NCI-H69 (cell line): ENCODE measurements around the gene PIAS2.
A peak's percentile ranks its signal among the peaks of the same experiment; 100 is the strongest.
"Not testable (repeated sequence)": the region's sequence is repeated elsewhere in the genome, so short reads cannot be mapped to it uniquely, and the experiment has no call there.

Experiments
- DNase-seq: peaks from one replicate; lab custom pipeline; 2025; lab: John Stamatoyannopoulos, UW

PIAS2 gene, protein sequence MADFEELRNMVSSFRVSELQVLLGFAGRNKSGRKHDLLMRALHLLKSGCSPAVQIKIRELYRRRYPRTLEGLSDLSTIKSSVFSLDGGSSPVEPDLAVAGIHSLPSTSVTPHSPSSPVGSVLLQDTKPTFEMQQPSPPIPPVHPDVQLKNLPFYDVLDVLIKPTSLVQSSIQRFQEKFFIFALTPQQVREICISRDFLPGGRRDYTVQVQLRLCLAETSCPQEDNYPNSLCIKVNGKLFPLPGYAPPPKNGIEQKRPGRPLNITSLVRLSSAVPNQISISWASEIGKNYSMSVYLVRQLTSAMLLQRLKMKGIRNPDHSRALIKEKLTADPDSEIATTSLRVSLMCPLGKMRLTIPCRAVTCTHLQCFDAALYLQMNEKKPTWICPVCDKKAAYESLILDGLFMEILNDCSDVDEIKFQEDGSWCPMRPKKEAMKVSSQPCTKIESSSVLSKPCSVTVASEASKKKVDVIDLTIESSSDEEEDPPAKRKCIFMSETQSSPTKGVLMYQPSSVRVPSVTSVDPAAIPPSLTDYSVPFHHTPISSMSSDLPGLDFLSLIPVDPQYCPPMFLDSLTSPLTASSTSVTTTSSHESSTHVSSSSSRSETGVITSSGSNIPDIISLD

DNA sequence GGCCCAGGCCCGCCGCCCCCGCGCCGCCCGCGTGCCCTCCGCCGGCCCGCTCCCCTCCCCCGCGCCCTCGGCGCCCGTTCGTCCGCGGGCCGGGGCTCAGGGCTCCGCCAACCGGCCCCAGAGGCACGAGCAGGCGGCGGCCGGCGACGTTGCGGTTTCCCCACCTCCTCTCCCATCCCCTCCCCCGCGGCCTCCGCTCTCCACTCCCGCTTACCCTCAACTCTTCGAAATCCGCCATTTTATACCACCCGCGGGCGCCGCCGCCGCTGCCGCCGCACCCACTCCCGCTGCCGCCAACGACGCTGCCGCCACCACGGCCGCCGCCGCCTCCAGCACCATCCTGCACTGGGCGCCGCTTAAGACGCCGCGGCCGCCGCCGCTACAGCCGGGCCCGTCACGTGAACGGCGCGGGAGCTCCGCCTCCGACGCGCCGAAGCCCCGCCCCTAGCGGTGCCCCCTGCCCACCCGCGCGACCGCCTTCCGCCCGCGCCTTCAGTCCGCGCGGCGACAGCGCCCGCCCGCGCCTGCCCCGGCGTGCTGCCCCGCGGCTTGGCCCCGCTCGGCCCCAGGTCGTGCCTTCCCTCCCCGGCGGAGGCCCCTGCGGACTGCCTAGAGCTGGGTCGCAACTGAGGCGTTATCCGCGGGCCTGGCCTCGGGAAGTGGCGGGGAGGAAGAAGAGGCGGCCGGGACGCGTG is at the start of gene PIAS2, which contains the start of gene KATNAL2:
Gene PIAS2, minus strand, starts transcription at position 400 of the 695 bp plus-strand sequence. Its CDS starts 162 bp downstream, at position 238.
Gene KATNAL2, plus strand, starts transcription at position 495 of the 695 bp plus-strand sequence. CDS start 29,271 bp downstream, outside the sequence.
- DNase-seq = peak; percentile 98

DNA sequence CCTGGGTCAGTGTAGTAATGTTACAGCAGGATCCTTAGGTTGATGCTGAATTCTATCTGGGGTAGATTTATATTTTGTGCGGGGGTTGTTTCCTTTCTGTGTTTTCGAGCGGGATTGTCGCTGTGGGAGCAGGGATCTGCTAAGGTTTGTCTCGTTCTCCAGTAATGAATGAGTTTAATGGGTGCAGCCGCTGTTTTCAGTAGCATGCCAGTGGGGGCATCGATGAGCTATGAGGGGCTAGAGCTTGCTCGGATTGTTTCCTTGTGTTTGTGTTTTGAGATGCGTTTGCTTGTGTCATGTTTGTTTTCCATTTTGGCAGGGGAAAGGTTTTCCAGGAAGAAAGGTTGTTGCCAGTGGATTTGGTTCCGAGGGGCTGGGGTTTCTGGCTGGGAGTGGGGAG is 49.0 kb upstream of the PIAS2 start:
- not testable (repeated sequence) for DNase-seq

DNA sequence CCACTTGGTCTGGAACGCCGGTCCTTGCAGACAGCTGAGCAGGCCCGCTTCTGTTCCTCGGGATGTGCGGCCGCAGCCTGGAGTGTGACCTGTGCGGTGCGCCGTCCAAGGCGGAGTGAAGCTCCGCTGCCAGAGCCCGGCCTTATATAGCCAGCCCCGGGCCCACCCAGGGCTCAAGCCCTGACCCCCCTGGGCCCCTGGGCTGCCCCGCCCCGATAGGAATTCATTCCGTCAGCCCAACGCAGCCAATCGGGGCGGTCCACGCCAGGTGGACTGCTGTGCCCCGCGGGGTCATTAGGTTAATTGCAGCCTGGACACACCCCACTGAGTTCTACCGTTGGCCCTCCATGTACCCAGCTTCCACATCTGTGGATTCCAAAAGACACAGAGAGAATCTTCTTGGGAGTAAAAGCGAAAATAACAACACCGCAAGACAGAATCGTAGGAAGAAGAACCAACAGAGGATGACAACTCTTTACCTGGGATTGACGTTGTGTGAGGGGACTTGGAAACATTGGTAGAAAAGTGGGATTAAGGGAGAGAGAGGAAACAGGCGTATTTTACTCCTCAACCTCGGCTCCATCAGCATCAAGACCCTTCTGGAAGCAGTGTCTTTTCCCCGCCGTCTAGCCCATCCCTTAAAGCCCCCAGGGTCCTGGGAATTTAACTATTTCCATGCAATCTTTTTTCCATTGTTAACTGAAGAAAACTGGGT is 47.4 kb upstream of the PIAS2 start:
- not testable (repeated sequence) for DNase-seq

DNA sequence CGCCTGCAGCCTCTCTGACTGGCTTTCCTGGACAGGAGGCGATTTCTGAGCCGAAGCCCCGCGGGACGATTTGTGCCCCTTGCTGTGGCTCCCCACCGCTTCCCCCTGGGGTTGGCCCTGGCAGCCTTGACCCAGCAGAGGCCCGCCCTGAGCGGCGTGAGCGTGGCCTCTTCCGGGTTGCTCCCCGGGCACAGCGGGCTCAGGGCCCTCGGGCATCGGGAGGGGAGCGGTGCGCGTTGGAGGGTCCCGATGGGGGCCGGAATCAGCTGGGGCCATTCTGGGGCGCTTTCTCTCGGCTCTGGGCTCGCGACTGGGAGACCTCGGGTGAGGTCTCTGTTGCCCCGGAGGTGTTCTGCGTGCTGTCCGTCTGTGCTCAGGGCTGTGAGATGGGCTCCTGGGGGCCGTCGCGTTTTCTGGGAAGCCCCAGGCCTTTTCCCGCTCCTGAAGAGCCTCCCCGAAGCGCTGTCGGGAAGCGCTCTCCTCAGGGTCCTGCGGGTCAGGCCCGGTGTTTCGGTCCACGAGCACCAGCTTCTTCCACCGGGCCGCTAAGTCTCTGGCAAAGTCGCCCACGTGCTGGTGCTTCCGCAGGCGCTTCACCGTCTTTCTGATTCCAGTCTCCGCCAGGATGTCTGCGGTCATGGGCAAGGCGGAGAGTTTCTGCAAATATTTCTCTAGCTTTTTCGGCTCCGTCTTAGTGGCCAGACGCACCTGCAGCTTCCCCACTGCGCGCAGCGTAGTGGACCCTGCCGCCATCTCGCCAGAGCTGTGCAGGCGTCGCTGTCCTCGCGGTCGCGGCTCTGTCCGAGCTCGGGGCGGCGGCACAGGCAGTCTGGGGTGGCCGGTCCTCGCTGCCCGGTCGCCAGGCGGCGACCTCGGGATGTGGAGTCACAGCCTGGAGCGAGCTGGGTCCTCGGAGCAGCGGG is 46.6 kb upstream of the PIAS2 start:
- not testable (repeated sequence) for DNase-seq

DNA sequence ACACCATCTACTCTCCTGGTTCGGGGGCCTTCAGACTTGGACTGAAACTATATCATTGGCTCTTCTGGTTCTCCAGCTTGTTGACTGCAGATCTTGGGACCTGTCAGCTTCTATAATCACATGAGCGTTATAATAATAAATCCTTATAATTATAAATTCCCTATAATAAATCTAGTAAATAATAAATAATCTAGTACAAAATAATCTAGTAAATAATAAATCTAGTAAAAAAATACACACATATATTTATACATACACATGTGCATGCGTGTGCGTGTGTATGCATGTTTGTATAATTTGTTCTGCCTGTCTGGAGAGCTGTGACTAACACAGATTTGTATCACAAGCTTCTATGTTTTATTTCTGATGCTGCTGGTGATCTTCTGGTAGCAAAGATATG is 40.9 kb upstream of the PIAS2 start:
- no peak for DNase-seq

DNA sequence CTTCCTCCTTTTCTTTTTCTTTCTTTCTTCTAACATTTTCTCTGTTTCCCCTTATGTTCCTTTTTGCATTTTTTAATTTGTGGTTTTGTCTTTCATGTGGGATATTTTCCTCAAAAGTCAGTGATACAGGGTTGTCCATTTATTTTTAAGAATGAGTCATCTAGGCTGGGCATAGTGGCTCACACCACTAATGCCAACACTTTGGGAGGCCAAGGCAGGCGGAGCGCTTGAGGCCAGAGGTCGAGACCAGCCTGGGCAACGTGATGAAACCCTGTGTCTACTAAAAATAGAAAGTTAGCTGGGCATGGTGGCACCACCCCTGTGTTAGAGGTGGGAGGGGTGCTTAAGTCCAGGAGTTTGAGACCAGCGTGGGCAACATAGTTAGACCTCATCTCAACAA is 35.9 kb upstream of the PIAS2 start:
- DNase-seq = no peak

DNA sequence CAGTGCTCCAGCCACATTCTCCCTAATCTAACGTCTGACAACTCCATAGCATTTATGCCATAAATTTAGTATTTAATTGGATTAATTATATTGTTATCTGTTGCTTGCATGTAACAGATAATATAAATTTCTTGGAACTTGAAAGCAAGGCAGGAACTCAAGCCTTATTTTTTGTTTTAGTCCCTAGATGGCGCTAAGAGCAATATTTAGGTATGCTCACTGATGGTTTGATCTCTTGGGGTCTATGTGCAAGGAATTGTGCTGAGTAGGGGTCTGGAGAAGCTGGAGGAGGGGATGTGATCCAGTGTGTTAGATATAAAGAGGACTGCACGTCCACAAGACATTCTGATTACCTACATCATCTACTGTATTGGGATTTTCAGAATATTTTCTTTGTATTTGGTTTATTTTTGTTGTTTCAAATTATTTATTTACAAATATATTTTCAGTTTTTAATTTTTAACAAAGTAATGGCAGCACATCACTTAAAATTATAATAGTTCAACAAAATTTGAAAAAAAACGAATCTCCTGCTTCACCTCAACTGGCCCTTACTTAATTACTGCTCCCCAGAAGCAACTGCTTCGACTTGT is 32.9 kb upstream of the PIAS2 start:
- DNase-seq = peak; percentile 68

DNA sequence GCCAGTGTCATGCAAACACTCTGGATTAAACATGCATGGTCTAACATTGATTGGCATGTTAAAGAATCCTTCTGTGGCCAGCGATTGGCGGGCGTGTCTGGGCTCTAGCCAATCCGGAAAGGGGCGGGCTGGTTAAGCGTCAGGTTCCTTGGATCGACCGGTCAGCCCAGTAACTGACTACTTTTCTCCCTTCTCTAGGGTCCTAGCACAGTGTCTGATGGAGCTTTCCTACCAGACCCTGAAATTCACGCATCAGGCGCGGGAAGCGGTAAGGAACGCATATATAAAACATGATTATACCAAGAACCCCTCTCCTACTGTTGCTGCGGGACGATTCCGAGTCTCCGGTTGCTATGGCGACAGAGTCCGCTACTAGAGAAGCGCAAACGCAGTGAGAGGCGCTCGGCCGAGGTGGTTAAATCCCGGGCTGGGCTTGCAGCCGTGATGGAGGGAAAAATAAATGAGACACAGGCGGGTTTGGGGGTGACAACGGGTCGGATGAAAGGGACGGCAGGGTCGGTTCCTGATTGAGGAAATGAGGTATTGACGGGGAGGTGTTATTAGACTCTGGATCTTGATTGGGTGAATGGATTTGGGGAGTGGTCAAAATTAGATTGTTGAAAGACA is 29.5 kb upstream of the PIAS2 start:
- peak; percentile 94 for DNase-seq

DNA sequence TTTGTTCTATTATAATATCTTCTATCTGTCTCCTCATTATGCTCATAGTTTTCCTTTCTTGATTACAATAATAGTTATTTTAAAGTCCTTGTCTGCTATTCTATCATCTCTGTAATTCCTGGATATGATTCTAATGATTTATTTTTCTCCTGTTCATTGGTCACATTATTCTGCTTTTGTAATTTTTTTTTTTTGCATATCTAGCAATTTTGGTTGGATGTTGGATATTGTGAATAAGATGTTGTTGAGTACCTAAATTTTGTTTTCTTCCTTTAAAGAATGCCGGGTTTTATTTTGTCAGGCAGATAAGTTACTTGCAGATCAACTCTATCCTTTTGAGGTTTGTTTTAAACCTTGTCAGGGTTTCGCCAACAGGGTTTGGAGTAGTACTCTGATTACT is 25.3 kb upstream of the PIAS2 start:
- DNase-seq = no peak

DNA sequence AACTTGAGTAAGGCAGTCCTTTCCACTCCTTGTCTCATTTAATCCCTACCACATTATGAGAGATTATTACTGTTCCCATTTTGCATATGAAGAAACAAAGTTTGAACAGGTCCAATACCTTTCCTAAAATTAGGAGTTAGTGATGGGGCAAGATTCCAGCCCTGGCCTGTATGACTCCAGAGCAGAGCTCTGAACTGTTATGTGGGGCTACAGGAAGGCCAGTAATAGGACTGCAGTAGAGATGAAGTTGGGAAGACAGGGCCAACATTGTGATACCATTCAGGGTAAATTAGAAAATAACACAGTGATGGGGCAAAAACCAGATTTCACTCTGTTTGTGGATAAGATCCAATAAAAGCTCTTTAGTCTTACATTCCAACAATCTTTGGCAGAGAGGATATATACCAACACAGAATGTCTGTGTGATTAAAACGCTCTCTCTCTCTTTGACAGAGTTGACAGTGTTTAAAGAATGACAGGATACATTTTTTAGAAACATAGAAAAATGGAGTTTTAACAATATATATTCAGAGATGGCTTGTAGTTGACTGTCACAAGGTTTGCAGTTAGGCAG is 22.8 kb upstream of the PIAS2 start:
- DNase-seq = no peak

DNA sequence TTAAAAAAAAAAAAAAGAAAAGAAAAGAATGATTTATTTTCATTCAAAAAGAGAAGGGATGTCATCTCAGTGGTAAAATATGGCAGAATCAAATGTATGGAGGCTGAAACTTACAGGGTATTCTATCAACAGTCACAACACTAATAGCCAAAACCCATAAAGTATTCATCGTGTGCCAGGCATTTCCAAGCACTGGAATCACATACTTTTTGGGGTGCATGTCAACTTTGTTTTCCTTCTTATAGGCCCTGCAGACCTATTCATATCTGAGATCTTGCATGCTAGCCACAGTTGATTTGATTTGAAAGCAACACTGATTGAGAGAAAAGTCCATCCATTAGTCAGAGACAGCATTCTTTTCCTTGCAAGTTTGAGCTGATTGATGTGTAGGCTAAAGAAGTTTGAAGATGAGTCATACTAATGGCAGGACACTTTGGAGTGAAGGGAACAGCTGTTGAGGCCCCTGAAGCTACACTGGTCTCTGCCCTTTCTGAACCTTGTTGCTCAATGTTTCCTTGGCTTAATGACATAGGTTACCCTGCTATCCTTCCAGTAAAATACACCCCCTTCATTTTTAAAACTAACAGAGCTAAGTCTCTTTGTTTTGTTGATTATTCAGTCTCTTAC is 22.1 kb upstream of the PIAS2 start:
- DNase-seq = no peak

DNA sequence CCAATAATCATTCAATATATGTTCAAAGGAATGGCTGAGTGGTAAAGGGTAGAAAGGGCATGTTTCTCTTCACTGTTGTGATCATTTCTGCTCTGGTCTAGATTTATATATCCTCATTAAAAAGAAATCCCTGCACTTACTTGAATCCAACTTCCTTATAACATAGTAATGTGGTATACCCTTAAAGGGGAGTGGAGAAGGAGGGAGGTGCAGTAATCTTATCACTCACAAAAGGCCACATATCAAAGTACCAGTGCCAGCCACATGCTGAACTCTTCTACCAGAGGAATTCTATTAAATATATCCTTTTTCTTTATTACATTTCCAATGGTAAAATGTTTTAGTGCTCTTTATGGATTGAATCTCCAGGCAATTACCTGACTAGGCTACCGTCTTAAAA is 3.3 kb upstream of the PIAS2 start:
- no peak for DNase-seq

DNA sequence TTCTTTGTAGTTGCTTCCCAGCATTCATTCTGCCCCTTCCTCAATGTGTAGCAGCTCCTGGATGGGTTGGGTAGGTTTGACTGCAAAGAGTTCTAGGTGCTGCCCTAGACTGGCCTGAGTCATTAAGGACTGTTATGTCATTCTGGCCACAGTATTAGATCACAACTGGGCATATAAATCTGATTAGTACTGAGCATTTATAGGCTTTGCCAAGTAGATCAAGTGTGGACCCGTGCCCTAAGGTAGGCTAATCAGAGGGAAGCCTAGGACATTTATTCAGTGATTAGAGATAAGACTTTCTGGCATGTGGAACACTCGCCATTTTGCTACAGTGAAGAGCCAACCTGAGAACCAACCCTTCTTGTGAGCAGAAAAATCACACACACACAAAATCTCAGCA is 2.8 kb upstream of the PIAS2 start:
- no peak for DNase-seq

DNA sequence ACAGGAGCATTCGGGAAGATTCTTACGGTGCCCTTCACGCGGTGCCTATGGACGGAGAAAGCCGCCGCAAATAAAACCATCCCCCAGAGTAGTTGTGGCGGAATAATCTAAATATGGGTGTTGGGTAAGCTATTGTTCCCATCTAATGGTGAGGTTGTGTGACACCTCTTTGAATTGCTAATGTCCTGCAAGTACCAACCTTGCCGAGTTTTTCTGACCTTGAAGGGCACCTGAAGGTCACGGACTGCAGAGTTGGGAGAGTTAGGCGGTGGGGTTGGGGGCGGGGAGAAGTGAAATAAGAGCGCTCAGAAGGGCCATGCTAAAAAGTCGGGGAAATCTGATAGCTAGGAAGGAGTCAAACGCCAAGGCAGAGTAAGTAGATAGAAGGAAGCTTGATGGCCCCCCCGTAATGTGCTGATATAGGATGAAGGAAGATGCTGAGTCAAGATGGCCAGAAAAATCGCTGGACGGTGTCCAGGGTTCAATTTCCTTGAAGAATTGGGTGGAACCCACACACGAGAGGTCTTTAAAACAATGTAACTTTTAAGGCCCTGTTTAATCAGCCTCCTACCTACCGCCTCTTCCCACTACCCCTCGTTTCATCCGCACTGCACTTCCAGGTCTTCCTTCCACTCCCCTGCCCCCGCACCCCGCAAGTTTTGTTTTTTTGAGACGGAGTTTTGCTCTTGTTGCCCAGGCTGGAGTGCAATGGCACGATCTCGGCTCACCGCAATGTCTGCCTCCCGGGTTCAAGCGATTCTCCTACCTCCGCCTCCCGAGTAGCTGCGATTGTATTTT is 695 bp upstream of the PIAS2 start:
- no peak for DNase-seq

DNA sequence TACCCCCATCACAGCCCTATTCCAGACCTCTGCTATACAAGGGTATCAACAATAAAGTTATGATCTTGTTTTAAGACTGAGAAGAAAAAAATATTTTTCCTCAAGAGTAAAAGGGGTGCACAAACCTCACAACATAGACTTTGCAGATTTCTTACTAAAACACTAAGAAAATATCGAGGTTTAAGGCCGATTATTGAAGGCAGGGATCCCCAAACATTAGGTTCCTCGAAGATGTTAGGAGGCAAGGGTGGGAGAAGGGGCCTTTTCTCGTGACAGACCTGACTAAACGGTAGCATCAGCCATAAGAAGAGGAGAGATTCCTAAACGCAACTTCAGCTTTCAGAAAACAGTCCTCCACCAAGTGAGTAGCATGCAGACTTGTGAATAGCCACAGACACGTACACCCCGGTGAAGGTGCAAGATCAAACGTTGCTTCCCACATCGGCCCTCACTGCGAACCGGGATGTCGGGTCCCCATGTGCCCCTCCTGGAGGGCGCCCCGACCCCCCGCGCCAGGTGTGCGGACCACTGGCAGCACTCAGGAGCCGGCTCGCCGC is 678 bp downstream of the PIAS2 start:
- DNase-seq = peak; percentile 83

DNA sequence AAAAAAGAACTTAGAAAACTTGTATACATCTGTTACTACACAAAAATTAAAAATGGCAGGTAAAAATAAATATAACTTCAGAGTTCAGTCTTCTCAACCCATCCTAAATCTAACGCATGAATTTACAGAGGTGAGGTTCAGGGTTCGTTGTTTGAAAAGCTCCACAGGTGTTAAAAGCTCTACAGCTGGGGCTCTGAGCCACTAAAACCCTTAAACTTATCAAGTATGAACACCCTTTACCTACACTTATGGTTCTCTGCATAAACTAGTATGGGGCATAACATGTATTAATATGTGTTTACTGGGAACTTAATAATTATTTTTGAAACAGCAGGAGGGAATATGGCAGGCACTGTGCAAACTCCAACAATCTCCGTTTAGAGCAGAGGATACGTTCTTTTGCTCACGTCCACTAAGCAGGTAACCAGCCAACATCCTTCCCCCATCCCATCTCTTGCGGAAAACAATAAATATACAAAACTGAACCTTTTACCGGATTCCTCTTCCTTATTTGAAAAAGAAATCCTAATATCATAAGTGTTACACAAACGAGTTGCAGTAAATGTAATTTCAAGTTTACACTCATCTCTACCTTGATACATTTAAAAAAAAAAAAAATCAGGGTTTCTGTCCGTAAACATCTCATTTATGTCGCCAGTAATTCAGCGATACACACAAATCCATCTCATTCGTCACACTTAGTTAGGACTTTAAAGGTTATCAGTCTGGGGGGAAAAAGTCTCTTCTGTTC is 1.3 kb downstream of the PIAS2 start:
- DNase-seq = peak; percentile 67

DNA sequence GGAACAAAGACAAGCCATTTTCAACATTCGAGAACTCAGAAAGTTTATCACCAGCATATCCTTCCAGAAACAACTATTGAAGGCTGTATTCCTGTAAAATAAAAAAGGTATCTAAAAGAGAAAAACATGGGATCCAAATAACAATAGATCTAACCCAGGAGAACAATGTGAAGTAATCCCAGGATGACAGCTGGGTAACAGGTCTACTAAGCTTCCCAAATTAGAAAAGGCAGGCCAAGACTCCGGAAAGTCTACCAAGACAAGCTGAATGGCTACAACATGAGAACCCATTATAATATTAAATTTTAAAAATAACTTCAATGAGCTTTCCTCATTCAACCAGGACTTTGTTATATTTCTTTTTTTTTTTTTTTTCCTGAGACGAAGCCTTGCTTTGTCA is 6.5 kb downstream of the PIAS2 start:
- DNase-seq = no peak
